Central memory CD8-positive, alpha-beta T cell (primary cell): Measurements from ENCODE around the gene LCN6.
"Not testable (repeated sequence)": the region's sequence is repeated elsewhere in the genome, so short reads cannot be mapped to it uniquely, and the experiment has no call there.

ENCODE experiments used
- ATAC-seq: fragments of 150-1000 bp; cut with Tn5 transposase; replicated peaks from 2 replicates; pipeline ENCODE4 v1.10.0; 2022; ENCODE audit warnings: mild to moderate bottlenecking, moderate FRiP score, moderate number of reproducible peaks; ENCODE audit not compliant: poor library complexity, severe bottlenecking; ENCODE audit errors: extremely low read depth
- DNase-seq, 2 donors: peaks; one replicate each; pipeline ENCODE4 v3.0.0; 2021; ENCODE audit warnings: low spot score in 2 of 2
- H3K27ac Mint-ChIP-seq: one replicate; pipeline ENCODE4 v1.8.0; 2022; ENCODE audit warnings: low read depth, mild to moderate bottlenecking, moderate library complexity, mixed read lengths
- H3K27me3 Mint-ChIP-seq: one replicate; pipeline ENCODE4 v1.8.0; 2022; ENCODE audit warnings: mixed read lengths
- H3K36me3 Mint-ChIP-seq: one replicate; pipeline ENCODE4 v1.8.0; 2022; ENCODE audit warnings: mild to moderate bottlenecking, moderate library complexity, mixed read lengths; ENCODE audit not compliant: insufficient read depth
- H3K4me1 Mint-ChIP-seq: one replicate; pipeline ENCODE4 v1.8.0; 2022; ENCODE audit warnings: mixed read lengths
- H3K4me3 Mint-ChIP-seq: one replicate; pipeline ENCODE4 v1.8.0; 2022; ENCODE audit warnings: mild to moderate bottlenecking, moderate library complexity, mixed read lengths
- H3K9me3 Mint-ChIP-seq: one replicate; pipeline ENCODE4 v1.8.0; 2022; ENCODE audit warnings: mixed read lengths

The LCN6 gene

GRCh38 chr9:136761545-136761981 lies 13.2 kb upstream of the LCN6 start:
- H3K4me1 Mint-ChIP-seq, result peaks cover under 1% of the 10 kb centered on the region
- H3K36me3 Mint-ChIP-seq, result no peaks in the 10 kb centered on the region

GRCh38 chr9:136760834-136761544 lies 12.7 kb upstream of the LCN6 start:
- not testable (repeated sequence) for DNase-seq, H3K27me3 Mint-ChIP-seq, H3K27ac Mint-ChIP-seq, H3K36me3 Mint-ChIP-seq, ATAC-seq, H3K4me1 Mint-ChIP-seq, H3K4me3 Mint-ChIP-seq, H3K9me3 Mint-ChIP-seq

More at GRCh38 chr9:136761545-136761981, 13.2 kb upstream of the LCN6 start:
- Mint-ChIP-seq H3K4me3 (no peak overlapping the region), H3K27me3 (no peaks in the 10 kb centered on the region), H3K9me3 (no peaks in the 10 kb centered on the region), H3K27ac (no peak overlapping the region)
- no peak for DNase-seq
- no peak for ATAC-seq

- H3K4me1 Mint-ChIP-seq, result no peaks in the 10 kb centered on the region
- H3K27ac Mint-ChIP-seq, result peak overlapping the region; percentile 55
- H3K27me3 Mint-ChIP-seq, result no peaks in the 10 kb centered on the region
- no peaks in the 10 kb centered on the region for H3K9me3 Mint-ChIP-seq
- DNase-seq, result no peak
- no peak for ATAC-seq
- H3K36me3 Mint-ChIP-seq, result no peaks in the 10 kb centered on the region
- H3K4me3 Mint-ChIP-seq, result no peak overlapping the region
Measured at GRCh38 chr9:136760424-136760823, 12.1 kb upstream of the LCN6 start.

GRCh38 chr9:136759436-136760325 lies 11.4 kb upstream of the LCN6 start:
- Mint-ChIP-seq H3K9me3 (no peaks in the 10 kb centered on the region), H3K4me1 (no peaks in the 10 kb centered on the region), H3K36me3 (no peaks in the 10 kb centered on the region), H3K27me3 (no peaks in the 10 kb centered on the region), H3K27ac (peak overlapping the region; percentile 55), H3K4me3 (no peak overlapping the region)
- ATAC-seq (no peak), DNase-seq (no peak)

GRCh38 chr9:136759001-136759400 lies 10.7 kb upstream of the LCN6 start:
- Mint-ChIP-seq H3K9me3 (no peaks in the 10 kb centered on the region), H3K4me1 (no peaks in the 10 kb centered on the region), H3K36me3 (no peaks in the 10 kb centered on the region), H3K27me3 (no peaks in the 10 kb centered on the region), H3K27ac (no peak overlapping the region), H3K4me3 (no peak overlapping the region)
- ATAC-seq (no peak), DNase-seq (no peak)

GRCh38 chr9:136757751-136758140 lies 9.4 kb upstream of the LCN6 start:
- Mint-ChIP-seq H3K27me3 (no peaks in the 10 kb centered on the region), H3K36me3 (no peaks in the 10 kb centered on the region), H3K4me1 (no peaks in the 10 kb centered on the region), H3K4me3 (no peak overlapping the region), H3K9me3 (peaks cover 2% of the 10 kb centered on the region), H3K27ac (no peak overlapping the region)
- DNase-seq, result no peak
- ATAC-seq, result no peak

- H3K27ac Mint-ChIP-seq, result no peak overlapping the region
- H3K4me3 Mint-ChIP-seq, result no peak overlapping the region
- DNase-seq (no peak), ATAC-seq (no peak)
- no peaks in the 10 kb centered on the region for H3K27me3 Mint-ChIP-seq
- H3K36me3 Mint-ChIP-seq, result peaks cover 1% of the 10 kb centered on the region
- no peaks in the 10 kb centered on the region for H3K4me1 Mint-ChIP-seq
- peaks cover 6% of the 10 kb centered on the region for H3K9me3 Mint-ChIP-seq
Measured at GRCh38 chr9:136757328-136757727, 9.0 kb upstream of the LCN6 start.

GRCh38 chr9:136756836-136757235 lies 8.5 kb upstream of the LCN6 start:
- peaks cover 10% of the 10 kb centered on the region for H3K9me3 Mint-ChIP-seq
- H3K27me3 Mint-ChIP-seq, result no peaks in the 10 kb centered on the region
- no peak overlapping the region for H3K27ac Mint-ChIP-seq
- H3K36me3 Mint-ChIP-seq, result peaks cover 1% of the 10 kb centered on the region
- no peak for ATAC-seq
- no peak overlapping the region for H3K4me3 Mint-ChIP-seq
- no peaks in the 10 kb centered on the region for H3K4me1 Mint-ChIP-seq
- no peak for DNase-seq

- Mint-ChIP-seq H3K4me1 (no peaks in the 10 kb centered on the region), H3K9me3 (peaks cover 13% of the 10 kb centered on the region), H3K4me3 (no peak overlapping the region), H3K27ac (no peak overlapping the region), H3K27me3 (no peaks in the 10 kb centered on the region), H3K36me3 (peaks cover 1% of the 10 kb centered on the region)
- DNase-seq (no peak), ATAC-seq (no peak)
Measured at GRCh38 chr9:136756134-136756438, 7.8 kb upstream of the LCN6 start.

- not testable (repeated sequence) for ATAC-seq, H3K36me3 Mint-ChIP-seq, H3K27me3 Mint-ChIP-seq, H3K27ac Mint-ChIP-seq, H3K4me3 Mint-ChIP-seq, DNase-seq, H3K4me1 Mint-ChIP-seq
- H3K9me3 Mint-ChIP-seq, result peaks cover 13% of the 10 kb centered on the region
Measured at GRCh38 chr9:136755302-136756133, 7.2 kb upstream of the LCN6 start.

- Mint-ChIP-seq H3K4me3 (no peak overlapping the region), H3K27ac (no peak overlapping the region), H3K36me3 (peaks cover 3% of the 10 kb centered on the region), H3K4me1 (no peaks in the 10 kb centered on the region), H3K9me3 (peaks cover 13% of the 10 kb centered on the region), H3K27me3 (no peaks in the 10 kb centered on the region)
- DNase-seq, result no peak
- ATAC-seq, result no peak
Measured at GRCh38 chr9:136754626-136755301, 6.4 kb upstream of the LCN6 start.

GRCh38 chr9:136754059-136754572 lies 5.8 kb upstream of the LCN6 start:
- H3K4me3 Mint-ChIP-seq, result no peak overlapping the region

More at GRCh38 chr9:136754059-136754572, 5.8 kb upstream of the LCN6 start:
- Mint-ChIP-seq H3K27me3 (no peaks in the 10 kb centered on the region), H3K9me3 (peaks cover 13% of the 10 kb centered on the region), H3K36me3 (peaks cover 3% of the 10 kb centered on the region), H3K27ac (no peak overlapping the region), H3K4me1 (no peaks in the 10 kb centered on the region)
- DNase-seq (no peak), ATAC-seq (no peak)
